Measurements from ENCODE around the gene AGR2.
A peak's percentile ranks its signal among the peaks of the same experiment; 100 is the strongest.
"Not testable (repeated sequence)": the region's sequence is repeated elsewhere in the genome, so short reads cannot be mapped to it uniquely, and the experiment has no call there.

Gene AGR2

GRCh38 chr7:16773326-16773725 is 31.5 kb downstream of the AGR2 start:
- DNase-seq = no peak

DNA sequence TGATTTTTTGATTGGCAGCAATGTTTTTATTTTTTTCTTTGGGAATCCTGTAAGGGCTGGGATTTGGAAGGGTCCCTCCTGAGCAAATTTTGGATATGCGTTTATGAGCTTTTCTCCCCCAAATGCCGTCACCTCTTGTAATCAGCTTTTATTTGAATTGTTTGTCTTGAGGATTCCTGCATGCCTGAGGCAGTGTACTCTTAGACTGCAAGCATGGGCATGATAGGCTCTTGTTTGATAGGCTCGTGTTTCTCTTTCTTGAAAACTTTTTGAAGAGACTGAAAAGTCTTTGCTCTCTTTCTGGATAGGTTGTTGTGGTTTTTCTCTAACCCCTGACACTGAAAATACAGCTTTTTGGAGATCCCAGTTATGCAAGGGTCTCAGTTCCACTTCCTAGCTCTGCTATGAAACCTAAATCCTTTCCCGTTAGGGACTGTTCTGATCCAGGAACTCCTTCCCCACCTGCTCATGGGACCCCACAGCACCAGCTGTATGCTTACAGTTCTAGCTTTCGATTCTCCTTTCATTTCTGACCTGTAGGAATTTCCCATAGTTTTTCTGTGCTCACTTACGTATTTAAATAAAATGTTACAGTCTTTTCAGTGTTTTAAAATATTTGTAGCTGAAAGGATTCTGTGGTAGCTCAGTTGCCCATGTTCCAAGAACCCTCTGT is 34.0 kb downstream of the AGR2 start:
- no peak for DNase-seq

DNA sequence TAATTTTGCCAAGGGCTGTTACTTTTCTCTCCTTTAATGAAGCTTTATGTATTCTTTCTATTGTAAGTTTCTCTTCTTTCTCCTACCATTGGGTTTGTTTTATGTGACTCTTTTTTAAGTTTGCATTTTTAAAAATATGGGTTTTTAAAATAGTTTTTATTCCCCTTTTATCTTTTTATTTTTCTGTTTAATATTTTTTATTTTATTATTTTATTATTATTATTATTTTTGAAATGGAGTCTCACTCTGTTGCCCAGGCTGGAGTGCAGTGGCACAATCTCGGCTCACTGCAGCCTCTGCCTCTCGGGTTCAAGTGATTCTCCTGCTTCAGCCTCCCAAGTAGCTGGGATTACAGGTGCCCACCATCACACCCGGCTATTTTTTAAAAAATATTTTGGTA is 34.8 kb downstream of the AGR2 start:
- not testable (repeated sequence) for DNase-seq

GRCh38 chr7:16765436-16765859 is 39.4 kb downstream of the AGR2 start:
- no peak for DNase-seq

DNA sequence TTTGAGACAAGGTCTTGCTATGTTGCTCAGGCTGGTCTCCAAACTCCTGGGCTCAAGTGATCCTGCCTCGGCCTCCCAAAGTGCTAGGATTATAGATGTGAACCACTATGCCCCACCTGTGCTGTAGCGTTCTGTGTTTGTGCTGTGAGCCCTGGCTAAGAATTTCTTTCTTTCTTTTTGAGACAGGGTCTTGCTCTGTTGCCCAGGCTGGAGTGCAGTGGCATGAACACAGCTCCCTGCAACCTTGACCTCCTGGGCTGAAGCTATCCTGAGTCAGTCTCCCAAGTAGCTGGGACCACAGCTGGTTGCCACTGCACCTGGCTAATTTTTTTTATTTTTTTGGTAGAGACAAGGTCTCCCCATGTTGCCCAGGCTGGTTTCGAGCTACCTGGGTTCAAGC is 39.9 kb downstream of the AGR2 start:
- DNase-seq = no peak

DNA sequence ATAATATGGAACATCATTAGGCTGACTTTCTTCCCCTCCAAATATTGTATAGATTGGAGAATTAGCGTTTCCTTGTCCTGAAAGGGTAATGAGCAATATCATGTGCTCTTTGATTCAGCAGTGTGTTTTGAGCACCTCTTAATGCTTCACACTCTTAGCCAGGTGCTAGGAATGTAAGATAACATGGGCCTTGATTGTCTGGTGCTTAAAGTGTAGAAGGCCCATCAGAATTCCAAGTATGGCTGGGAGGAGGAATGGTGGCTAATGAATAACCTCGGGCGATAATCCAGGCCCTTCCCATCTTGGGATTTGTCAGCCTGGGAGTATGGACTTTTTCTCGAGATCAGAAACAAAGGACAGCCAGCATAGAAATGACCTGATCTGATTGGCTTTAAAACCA is 42.6 kb downstream of the AGR2 start:
- DNase-seq = no peak

DNA sequence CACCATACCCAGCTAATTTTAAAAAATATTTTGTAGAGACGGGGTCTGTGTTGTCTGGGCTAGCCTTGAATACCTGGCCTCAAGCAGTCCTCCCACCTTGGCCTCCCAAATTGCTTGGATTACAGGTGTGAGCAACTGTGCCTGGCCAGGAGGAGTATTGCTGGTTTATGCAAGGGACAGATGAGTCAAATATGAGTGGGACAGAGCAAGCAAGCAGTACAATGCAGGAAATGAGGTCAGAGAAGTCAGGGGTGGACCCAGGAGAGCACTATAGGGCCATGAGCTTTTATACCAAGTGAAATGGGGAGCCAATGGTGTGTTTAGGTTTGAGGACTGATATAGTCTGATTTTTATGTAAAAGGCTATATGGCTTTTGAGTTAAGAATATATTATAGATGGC is 45.0 kb downstream of the AGR2 start:
- DNase-seq = no peak

DNA sequence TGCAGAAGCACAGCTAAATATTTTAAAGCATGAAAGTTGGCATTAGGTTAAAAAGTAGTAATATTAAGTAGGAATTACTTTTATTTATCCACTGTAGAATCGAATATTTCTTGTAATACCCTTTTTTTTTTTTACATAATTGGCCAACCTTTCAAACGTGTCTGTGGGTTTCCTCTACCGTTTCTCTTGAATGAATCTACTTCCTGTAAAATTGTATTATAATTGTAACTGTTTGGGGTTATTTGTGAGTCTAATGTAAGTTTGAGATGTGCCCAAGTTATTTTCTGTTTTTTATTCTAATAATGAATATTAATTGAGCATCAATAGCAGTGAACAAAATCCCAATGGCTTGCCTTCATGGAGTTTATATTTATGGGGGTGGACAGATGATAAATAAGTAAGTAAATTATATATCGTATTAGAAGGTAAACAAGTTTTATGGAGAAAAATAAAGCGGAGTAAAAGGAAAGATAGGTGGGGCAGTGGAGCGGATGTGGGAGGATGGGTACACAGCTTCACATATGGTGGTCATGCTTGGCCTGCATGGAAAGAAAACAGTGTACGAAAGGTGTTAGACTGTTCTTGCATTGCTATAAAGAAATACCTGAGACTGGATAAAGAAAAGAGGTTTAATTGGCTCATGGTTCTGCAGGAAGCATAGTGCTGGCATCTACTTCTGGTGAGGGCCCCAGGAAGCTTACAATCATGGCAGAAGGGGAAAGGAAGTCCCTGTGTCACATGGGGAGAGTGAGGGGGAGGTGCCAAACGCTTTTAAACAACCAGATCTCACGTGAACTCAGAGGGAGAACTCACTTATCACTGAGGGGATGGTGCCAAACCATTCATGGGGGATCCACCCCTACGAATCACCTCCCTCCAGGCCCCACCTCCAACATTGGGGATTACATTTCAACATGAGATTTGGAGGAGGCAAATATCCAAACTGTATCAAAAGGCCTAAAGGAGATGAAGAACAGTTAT is 45.9 kb downstream of the AGR2 start:
- DNase-seq = no peak

DNA sequence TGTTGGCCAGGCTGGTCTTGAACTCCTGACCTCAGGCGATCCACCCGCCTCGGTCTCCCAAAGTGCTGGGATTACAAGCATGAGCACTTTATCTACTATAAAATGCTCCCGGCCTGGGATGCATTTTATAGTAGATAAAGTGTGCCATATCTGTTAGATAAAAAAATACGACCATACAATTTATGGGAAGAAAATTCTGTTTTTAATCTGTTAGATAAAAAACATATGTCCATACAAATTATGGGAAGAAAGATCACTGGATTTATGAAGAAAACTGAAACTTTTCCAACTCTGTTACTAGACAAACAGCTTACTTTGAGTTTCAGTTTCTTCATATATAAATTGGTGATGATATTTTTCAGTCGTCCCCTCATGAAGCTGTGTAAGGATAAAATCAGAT is 46.8 kb downstream of the AGR2 start:
- no peak for DNase-seq

- no peak for DNase-seq
Measured at GRCh38 chr7:16755397-16755796, 49.4 kb downstream of the AGR2 start.

GRCh38 chr7:16754856-16755317 is 49.9 kb downstream of the AGR2 start:
- DNase-seq = no peak

- DNase-seq = peak; percentile 17
Measured at GRCh38 chr7:16753932-16754855, 50.6 kb downstream of the AGR2 start.

DNA sequence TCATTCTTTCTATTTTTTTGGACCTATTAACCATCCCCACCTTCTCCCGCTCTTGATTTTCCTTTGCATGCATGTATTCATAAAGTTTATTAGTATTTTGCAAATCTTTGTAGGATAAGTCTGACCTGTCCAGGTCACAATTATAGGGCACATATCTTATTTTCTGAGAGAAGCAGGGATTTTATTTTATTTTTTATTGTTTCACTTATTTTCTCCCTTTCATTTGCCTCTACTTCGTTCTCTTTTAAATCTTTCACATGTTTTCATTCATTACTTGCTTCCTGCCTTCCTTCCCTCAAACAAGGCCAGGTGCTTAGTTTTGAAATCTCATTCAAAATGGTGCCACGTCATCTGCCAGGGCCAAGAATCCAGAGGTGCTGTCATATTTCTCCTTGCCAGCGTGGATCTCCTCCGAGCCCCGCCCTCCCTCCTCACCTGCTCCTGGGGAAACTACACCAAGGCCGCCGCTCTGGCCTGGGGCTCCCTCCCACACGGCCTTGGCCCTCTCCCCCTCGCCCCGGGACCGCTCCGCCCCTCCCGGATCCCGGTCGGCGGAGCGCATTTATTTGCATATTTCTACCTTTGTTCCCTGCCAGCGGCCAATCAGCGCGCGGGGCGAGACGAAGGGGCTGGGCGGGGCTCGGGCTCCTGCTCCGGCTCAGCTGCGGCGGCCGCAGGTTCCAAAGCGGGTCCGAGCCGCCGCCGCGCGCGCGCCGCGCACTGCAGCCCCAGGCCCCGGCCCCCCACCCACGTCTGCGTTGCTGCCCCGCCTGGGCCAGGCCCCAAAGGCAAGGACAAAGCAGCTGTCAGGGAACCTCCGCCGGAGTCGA is 51.5 kb downstream of the AGR2 start, which contains the start of gene TSPAN13:
TSS of gene TSPAN13 (plus strand) at position 654 of the 830 bp plus-strand sequence. CDS start 213 bp downstream, outside the sequence.
- peak; percentile 54 for DNase-seq

DNA sequence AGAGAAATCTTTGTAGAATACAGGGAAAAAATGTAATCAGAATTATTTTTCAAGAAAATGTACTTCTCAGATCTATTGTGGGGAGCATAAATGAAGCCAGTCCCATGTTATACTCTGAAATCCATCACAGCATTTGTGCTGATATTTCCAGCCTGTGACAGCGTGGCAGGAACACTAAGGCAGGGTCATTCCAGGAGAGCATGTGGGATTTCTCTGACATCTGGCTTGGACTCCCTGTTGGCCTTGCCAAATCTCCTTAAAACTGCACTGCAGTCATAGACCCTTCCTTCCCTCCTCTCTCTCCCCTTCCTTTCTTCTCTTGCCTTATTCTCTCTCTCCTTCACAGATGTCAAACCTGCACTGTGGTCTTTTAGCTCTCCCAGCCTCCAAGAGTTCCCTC is 57.7 kb downstream of the AGR2 start:
- no peak for DNase-seq

DNA sequence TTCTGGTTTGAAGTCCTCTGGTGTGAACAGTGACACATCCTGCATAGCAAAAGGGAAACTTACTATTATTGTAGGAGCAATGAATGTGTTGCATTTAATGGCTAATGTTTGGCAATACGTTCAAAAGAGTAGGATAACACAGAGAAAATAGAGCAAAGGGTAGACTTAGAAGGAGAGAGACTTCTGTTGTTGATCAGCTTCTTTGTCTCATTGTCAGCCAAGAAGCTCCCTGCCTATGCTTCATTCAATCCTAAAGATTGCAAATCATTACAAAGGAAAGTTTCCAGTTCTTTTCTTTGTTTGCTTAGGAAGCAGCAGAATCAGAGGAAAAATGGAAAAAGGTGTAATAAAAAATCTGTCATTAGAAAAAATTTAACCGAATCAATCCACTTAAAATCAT is 59.2 kb downstream of the AGR2 start:
- DNase-seq = no peak

- DNase-seq = no peak
Measured at GRCh38 chr7:16744518-16745250, 60.1 kb downstream of the AGR2 start.

GRCh38 chr7:16743236-16743635 is 61.6 kb downstream of the AGR2 start:
- no peak for DNase-seq

- DNase-seq = no peak
Measured at GRCh38 chr7:16742547-16742946, 62.3 kb downstream of the AGR2 start.

Data from midbrain (tissue), 1 donor.